Measurements from ENCODE around the gene LOXHD1. TPM values are rescaled to one million over a fixed set of nuclear protein-coding genes. Genes with fewer than 3 reads are reported as not detected.

The LOXHD1 gene
- total RNA-seq, 1 donor from 2014 or later = not detected

- no peak overlapping the region for H3K27ac ChIP-seq
- DNase-seq (ENCODE audit: low spot score in 2 of 2) = no peak
- H3K9me3 ChIP-seq = no peaks in the 10 kb centered on the region
- H3K36me3 ChIP-seq = no peaks in the 10 kb centered on the region
- intact Hi-C loops (cut with DNase I) = no loop called here
- H3K4me3 ChIP-seq = no peak overlapping the region
- H3K4me1 ChIP-seq = no peaks in the 10 kb centered on the region
- H3K27me3 ChIP-seq = no peaks in the 10 kb centered on the region
- no peak for TF ChIP-seq CTCF (IDR thresholded peaks at IDR 0.05)
Measured at GRCh38 chr18:46700066-46700824, 43.2 kb upstream of the LOXHD1 start.

DNA sequence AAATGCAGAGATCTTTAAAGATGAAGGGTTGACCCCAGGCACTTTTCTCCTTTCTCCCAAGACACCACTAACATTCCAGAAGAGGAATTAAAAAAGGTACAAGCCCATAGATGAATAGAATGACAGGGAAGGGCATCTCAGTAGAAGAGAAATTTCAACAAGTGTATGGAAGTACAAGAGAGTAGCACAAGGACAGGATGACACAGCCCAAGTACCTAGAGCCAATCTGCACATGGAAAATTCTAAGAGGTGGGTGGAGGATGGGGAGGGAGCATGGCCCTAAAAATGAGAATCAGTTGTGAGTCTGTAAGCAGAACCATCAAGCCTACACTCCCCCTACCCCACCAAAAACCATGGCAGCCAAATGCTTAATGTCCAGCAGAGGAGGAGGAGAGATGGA, 39.7 kb upstream of the LOXHD1 start:
- H3K36me3 ChIP-seq = no peaks in the 10 kb centered on the region
- H3K27ac ChIP-seq = no peak overlapping the region
- TF ChIP-seq CTCF (IDR thresholded peaks at IDR 0.05) = no peak
- intact Hi-C loops (cut with DNase I) = no loop called here
- no peak overlapping the region for H3K4me3 ChIP-seq
- H3K27me3 ChIP-seq = no peaks in the 10 kb centered on the region
- no peaks in the 10 kb centered on the region for H3K4me1 ChIP-seq
- no peaks in the 10 kb centered on the region for H3K9me3 ChIP-seq
- DNase-seq (ENCODE audit: low spot score in 2 of 2) = no peak

DNA sequence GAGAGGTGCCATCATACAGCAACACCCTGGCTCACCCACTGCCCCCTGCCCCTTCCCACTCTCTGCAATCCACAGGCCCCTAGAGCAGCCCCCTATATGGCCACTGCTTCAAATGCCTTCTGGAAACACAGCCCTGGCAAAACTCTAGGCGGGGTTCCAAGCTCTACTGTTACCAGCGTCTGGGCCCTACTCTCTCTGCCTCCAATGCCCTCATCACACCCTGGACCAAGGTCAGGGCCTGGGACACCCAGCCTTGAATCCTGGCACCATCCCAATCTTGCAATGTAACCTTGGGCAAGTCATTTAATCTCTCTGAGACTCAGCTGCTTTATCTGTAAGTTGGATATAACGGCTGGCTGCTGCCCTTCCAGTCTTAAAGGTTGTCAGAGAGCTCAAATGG, 39.2 kb upstream of the LOXHD1 start:
- intact Hi-C loops (cut with DNase I) = no loop called here
- H3K9me3 ChIP-seq = no peaks in the 10 kb centered on the region
- no peak for DNase-seq (ENCODE audit: low spot score in 2 of 2)
- no peaks in the 10 kb centered on the region for H3K4me1 ChIP-seq
- no peaks in the 10 kb centered on the region for H3K27me3 ChIP-seq
- no peak for TF ChIP-seq CTCF (IDR thresholded peaks at IDR 0.05)
- H3K4me3 ChIP-seq = no peak overlapping the region
- no peak overlapping the region for H3K27ac ChIP-seq
- H3K36me3 ChIP-seq = no peaks in the 10 kb centered on the region

- DNase-seq (ENCODE audit: low spot score in 2 of 2) = no peak
- no peak for TF ChIP-seq CTCF (IDR thresholded peaks at IDR 0.05)
- no peak overlapping the region for H3K27ac ChIP-seq
- no peaks in the 10 kb centered on the region for H3K27me3 ChIP-seq
- H3K4me1 ChIP-seq = no peaks in the 10 kb centered on the region
- H3K9me3 ChIP-seq = no peaks in the 10 kb centered on the region
- intact Hi-C loops (cut with DNase I) = no loop called here
- H3K4me3 ChIP-seq = no peak overlapping the region
- no peaks in the 10 kb centered on the region for H3K36me3 ChIP-seq
Measured at GRCh38 chr18:46693996-46694395, 37.0 kb upstream of the LOXHD1 start.

DNA sequence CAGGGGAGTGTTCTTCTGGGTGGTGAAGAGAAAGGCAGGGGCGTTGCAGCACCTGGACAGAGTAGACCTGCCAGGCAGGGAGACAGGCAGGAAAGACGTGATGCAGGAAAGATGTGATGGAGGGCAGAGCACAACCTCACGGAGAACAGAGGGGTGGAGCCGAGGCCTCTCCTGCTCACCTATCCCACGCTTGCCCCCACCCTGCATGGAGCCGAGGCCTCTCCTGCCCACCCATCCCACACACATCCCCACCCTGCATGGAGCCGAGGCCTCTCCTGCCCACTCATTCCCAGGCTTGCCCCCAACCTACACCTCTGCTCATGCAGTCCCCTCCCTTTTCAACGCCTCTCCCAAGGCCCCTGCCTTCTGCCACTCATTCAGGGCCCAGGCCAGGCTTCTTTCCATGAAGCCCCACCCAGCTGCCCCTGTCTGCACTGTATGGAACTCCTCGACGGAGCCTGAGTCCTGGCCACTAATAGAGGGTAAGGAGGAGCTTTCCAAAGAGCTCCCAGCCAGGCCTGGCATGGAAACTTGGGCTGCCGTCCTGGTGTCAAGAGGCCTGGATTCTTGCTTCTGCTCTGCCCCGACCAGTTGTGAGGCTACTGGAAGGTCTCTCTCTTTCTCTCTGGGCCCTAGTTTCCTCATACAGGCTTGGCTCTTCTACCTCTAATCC, 32.0 kb upstream of the LOXHD1 start:
- no peak for TF ChIP-seq CTCF (IDR thresholded peaks at IDR 0.05)

More for the DNA sequence above, 32.0 kb upstream of the LOXHD1 start:
- no peaks in the 10 kb centered on the region for H3K27me3 ChIP-seq
- no peak overlapping the region for H3K4me3 ChIP-seq
- H3K36me3 ChIP-seq = no peaks in the 10 kb centered on the region
- intact Hi-C loops (cut with DNase I) = no loop called here
- no peaks in the 10 kb centered on the region for H3K4me1 ChIP-seq
- no peak overlapping the region for H3K27ac ChIP-seq
- H3K9me3 ChIP-seq = no peaks in the 10 kb centered on the region
- DNase-seq (ENCODE audit: low spot score in 2 of 2) = no peak

Measured in ascending aorta (tissue), 2 donors.